ENCODE data around the gene TNFRSF4.

The TNFRSF4 gene

DNA sequence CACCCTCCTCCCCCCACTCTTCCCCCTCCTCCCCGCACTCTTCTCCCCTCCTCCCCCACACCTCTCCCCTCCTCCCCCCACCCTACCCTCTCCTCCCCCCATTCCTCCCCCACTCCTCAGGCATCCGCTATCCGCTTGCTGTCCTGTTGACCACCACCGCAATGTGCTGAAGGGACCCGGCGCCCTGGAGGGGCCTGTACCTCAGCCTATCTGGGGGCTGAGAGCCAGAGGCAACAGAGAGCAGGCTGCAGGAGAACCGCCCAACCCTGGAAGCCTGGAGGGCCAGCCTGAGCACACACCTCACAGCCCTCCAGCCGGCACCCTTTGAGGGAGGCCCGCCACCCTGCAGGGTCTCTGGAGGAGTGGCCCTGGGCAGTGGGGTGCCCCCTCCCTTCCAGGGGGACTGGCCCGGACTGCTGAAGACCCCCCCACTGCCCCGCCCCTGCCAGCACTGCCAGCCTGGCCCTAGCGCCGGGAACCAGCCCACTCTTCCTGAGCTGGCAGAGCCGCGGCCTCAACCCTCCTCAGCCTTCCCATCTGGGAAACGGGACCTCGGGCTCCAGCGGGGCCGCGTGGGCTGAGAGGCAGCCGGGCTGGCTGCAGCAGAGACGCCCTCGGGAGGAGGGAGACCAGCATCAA is 31.3 kb upstream of the TNFRSF4 start:
- no peak for DNase-seq

DNA sequence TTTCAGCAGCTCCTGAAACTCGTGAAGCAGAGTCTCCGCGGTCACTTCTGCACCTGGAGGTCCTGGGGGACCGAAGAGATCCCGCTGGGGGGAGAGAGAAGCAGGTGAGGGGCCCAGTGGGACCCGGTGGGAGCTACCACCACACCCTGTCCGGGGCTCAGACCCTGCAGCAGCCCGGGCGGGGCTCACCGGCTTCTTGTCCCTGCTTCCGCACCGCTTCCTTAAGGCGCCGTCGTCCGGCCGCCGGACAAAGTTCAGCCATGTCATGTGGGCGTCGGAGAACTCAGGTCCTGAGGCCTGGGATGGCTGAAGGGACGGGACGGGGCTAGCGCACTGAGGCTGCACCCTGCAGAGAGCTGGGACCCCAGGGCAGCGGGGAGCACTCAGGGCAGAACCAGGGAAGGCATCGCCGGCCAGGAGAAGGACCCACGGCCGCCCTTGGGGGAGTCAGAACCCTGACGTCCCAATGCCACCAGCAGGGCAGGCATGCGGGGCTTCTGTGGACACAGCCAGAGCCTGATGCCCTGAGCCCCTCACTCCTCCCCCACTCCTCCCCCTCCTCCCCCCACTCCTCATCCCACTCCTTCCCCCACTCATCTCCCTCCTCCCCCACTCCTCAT is 30.3 kb upstream of the TNFRSF4 start:
- DNase-seq: no peak

GRCh38 chr1:1243807-1244191 is 29.8 kb upstream of the TNFRSF4 start:
- no peak for DNase-seq

- no peak for DNase-seq
Measured at GRCh38 chr1:1243266-1243660, 29.3 kb upstream of the TNFRSF4 start.

GRCh38 chr1:1242461-1243265 is 28.7 kb upstream of the TNFRSF4 start:
- no peak for DNase-seq

DNA sequence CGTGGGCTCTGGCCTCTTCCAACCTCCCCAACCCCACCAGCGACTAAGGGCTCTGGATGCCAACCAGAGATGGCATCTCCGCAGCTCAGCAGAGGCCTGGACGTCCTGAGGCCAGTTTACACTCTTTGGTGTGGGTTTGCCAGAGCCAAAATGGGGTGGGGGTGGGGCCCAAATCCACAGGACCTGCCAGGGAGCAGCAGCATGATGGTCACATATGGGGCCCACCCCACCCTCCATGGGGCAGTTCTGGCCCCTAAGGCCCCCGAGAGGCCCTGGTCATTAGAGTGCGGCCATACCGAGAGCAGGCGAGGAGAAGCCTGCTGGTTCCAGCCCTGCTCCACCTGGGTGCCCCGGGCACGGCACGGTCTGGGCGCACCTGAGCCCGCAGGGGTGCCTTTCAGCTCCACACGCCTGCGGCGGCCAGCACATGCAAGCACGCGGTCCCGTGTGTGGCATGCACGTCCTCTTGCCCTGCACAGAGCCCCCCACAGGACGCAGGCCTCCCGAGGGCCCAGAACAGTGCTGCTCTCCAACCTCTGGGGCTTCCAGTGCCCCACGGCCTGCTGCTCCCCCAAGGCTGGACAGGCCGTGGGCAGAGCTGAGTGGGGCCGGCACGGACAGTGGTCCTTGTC is 27.8 kb upstream of the TNFRSF4 start:
- DNase-seq: no peak

DNA sequence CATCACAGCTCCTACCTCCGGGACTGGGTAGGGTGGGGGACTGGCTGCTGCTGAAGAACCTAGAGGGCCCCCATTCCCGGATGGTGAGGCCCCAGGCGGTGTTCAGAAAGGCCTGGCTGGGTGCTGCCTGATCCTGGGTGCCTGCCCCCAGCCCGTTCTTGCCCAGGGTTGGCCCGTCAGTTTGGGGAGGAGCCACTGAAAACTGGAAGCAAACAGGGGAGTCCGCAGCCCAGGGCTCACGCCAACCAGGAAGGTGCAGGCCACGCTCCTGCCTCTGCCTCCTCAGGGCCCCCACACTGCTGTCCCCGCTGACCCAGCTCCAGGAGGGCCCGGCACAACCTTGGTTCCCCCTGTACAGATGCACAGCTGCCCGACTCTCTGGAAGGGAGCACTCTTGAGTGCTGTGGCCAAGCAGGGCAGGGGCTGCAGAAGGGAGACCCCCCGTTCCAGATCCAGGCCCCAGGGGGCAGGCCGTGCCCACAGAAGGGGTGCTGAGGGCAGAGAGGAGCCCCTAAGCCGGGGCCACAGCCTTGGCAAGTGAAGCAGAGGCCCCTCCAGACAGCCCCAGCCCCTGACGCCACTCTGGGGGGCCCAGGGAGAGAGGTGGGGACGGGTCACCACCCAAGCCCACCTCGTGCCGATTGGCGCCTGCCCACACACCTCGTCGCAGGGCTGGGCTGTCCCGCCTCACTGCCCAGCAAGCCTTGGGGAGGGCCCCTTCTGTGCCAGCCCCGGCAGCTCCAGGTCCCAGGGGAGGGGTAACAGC is 27.1 kb upstream of the TNFRSF4 start:
- DNase-seq: no peak

DNA sequence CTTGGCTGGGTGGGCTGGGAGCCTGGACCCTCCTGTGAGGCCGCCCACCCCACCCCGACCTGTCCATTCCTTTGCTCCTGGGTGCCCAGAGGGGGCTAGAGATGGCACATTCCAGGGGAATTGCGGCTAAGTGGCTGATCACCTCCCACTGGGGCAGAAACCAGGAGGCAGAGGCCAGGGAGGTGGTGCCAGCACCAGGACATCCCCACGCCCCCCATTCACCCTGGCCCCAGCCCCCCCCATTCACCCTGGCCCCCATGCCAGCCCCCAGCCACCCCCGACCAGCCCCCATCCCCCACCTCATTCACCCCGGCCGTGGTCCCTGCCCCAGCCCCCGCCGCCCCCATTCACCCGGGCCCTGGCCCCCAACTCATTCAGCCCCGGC is 26.4 kb upstream of the TNFRSF4 start:
- no peak for DNase-seq

DNA sequence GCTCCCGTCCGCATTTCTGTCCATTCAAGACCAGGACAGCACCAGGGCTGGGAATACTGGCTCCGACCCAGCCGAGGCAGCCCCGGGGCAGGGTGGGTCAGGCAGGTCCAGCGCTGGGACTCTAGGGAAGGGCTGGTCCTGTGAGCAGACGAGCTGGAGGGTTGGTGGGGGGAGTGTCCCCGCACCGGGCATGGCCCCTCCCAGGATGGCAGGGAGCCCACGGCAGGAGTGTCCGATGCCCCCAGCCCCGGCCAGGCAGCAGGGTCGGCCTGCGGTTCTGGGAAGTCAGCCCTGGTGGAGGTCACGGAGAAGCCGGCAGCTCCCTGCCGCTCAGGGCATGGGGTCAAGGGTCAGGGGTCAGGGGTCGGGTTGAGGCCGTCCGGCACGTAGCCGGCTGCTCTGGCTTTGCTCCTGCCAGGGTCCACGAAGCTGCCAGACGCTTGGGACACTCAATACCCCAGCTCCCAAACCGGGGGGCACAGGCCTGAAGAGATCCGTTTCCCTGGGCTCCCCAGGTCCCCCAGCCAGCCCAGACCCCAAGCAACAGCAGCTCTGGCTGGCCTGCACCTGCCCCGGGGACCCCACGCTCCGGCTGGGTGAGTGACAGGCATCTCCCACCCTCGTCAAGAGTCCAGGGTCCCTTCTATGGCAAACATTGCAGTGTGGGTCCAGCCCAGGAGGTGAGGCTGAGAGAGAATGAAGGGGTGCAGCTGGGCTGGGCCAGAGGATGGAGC is 25.8 kb upstream of the TNFRSF4 start:
- DNase-seq: no peak

DNA sequence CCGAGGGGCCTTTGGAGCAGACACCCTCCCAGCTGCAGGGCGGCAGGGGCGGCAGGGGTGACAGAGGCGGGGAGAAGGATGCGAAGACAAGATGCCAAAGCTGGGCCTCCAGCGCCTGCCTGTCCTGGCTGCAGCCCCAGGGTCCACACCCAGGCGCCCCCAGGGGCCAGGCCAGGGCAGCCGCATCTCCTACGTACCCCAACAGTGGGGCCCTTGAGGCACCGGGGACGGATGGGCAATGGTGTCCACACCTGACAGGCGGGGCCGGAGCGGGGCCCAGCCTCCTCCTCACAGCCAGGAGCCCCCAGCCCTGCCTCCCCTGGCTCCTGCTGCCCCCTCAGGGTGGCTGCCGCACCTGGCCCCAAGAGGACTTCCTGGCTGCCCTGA is 25.3 kb upstream of the TNFRSF4 start:
- no peak for DNase-seq

- no peak for DNase-seq
Measured at GRCh38 chr1:1238702-1239178, 24.8 kb upstream of the TNFRSF4 start.

DNA sequence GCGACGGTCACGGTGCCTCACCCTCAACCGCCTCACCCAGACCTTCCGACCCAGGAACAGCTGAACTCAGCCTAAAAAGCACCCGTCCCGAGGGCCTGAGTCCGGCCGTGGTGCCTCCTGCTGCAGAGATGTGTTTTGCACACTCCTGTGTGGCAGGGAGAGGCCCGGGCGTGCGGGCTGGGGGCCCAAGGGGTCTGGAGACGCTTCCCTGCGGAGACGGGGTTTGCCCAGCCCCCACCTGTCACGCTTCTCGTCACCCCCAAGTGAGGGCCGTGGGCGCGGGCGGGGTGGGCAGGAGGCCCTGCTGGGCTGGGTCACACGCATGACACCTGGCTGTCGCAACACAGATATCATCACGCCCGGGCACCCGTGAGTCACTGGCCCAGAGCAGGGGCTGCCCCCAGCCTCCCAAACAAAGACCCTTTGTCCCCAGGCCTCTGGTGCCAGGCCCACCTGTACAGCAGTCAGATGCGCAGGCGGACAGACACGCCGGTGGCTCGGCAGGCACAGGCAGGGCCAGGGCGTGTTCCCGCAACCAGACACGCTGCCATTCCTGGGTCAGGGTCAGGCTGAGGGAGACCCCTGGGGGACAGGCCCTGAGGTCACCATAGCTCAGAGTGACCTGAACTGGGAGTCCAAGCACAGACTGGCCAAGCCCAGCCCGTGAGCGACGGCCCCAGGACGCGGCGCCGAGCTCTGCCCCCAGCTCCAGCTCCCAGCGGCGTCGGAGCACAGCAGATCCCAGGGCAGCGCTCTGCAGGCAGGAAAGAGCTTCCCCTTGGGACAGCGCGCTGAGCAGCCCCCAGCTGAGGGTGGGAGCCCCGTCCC is 24.1 kb upstream of the TNFRSF4 start:
- DNase-seq: no peak

DNA sequence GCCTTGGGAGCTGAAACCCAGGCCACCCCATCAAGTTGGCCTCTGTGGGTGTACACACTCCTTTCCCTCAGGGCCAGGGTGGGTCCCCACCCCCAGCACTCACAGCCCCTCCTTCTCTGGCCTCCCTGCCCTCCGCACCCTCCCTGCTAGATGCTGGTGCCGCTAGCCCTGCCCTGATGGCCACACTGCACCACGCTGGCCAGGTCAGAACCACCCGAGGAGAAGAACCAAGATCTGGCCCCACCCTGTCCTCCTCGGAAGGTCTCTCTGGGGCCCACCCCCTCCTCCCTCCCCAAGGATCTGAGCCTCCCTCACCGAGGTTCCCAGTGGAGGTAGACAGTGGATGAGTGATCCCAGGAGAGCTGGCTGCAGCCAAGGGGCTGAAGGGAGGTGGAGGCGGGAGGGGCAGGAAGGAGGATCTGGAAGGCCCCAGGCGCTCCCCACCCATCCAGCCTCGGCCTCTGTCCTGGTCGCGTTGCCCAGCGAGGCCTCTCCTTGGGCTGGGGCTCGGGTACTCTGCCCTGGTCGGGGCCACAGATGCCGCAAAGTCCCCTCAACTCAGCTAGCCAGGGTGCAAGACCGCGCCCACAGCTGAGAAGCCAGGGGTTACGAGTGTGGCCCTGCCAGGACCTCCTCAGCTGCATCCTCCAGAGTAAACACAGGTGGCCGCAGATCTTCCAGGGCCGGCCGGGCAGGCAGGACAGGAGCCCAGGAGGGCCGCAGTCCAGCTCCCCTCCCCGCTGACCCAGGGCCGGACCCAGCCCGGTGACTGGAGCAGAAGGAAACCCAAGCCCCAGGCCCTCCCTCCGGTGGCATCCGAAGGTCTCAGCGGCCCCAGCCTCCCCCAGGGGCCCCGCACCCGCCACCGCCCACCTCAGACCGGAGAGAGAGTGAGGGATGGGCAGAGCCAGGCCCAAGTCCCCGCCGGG is 23.3 kb upstream of the TNFRSF4 start:
- no peak for DNase-seq

DNA sequence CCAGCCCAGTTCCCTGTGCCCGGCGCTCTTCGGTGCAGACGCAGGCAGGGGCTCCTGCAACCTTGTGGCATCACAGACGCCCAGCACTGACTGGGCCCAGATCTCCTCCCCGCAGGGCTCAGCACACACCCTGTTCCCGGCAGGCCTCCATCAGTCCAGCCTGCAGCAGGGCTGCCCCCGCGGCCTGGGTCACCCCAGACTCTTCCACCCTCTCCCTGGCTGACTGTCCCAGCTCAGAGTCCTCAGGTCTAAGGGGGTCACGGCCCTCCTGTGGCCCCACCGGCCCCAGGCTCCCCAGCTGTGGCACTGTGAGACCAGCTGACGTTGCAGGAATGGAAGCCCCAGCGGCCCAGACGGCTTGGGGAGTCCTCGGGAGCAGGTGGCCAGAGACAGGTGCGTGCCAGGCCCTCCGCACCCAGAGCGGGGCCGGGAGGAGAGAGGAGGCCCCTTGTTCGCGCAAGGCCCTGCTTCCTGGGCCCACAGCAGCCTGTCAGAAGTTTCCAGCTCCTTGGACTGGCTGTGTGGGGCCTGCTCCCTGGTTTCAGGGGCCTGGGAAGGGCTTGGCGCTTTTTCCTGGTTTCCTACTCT is 22.3 kb upstream of the TNFRSF4 start:
- no peak for DNase-seq

- no peak for DNase-seq
Measured at GRCh38 chr1:1235016-1235744, 21.2 kb upstream of the TNFRSF4 start.

DNA sequence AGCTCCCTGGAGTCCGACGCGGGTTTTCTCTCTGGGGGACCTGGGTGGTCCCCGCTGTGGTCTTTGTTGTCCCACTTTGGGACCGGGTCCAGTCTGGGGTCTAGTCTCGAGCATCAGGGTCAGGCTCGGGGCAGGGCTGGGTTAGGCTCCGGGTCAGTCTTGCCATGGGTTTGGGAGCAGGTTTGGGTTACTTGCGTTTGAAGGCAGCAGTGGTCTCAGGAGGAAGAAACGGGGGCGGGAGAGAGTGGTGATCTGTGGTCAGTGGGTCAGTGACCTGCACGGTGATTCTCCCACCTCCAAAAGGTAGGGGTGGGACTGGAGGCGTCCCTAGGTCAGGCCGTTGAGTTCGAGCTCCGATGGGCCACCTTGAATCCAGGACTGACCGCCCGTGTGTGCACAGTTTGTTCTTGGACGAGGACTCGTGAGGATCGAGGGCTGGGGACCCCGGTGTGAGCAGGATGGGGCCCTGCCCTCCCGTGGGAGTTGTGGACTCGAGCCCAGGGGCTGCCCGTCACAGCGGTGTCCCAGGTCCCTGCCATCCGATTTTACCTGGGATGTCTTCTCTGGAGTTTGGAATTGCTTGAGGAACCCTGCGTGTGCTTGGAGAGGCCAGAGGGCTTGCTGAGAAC is 20.3 kb upstream of the TNFRSF4 start:
- DNase-seq: no peak

DNA sequence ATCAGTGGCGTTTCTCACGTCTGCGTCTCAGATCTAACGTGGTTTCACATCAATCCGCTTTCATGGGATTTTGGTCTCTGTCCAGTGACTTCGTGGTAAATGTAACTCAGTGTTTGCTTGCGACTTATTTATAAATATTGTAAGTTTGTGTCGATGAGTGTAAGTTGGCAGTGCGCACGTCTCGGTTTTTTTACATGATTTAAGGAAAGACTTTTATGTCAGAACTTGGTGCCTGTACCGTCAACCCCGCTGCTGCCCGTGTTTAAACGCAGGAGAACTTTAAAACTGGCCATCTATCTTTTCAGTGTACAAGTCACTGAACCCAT is 19.6 kb upstream of the TNFRSF4 start:
- no peak for DNase-seq

GRCh38 chr1:1232796-1233566 is 19.0 kb upstream of the TNFRSF4 start:
- no peak for DNase-seq

Measured in CD4-positive, alpha-beta T cell treated with Interferon alpha-2 for 1 hour (primary cell).